Measurements from ENCODE around the gene EHMT2.
A peak's percentile ranks its signal among the peaks of the same experiment; 100 is the strongest.
"Not testable (repeated sequence)": the region's sequence is repeated elsewhere in the genome, so short reads cannot be mapped to it uniquely, and the experiment has no call there.

EHMT2 gene

DNA sequence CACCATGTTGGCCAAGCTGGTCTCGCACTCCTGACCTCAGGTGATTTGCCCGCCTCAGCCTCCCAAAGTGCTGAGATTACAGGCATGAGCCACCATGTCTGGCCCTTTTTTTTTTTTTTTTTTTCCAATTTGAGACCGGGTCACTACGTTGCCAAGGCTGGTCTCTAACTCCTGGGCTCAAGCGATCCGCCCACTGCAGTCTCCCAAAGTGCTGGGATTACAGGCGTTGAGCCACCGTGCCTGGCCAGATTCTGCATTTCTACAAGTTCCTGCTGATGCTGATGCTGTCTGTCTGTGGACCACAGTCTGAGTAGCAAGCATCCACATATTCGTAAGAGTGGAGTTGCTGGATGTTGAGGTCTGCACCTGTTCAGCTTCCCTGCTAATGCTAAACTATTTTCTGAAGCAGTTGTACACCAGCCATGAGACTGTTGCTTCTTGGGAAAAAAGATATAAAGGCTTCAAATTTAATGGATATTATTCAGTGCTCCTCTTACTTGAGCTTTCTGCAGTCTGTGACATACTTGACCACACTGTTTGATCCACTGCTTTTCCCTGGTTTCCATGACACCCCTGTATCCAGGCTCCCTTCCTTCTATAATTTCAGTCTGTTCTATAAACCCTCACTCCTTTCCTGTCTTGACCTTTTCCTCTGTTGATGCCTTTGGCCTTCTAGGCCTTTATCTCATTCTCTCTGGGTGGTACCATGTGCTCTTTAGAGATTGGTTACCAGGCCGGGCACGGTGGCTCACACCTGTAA, 14.5 kb upstream of the EHMT2 start:
- no peak for DNase-seq (ENCODE audit: extremely low read depth, low read depth)
- TF ChIP-seq, protein P1, sequence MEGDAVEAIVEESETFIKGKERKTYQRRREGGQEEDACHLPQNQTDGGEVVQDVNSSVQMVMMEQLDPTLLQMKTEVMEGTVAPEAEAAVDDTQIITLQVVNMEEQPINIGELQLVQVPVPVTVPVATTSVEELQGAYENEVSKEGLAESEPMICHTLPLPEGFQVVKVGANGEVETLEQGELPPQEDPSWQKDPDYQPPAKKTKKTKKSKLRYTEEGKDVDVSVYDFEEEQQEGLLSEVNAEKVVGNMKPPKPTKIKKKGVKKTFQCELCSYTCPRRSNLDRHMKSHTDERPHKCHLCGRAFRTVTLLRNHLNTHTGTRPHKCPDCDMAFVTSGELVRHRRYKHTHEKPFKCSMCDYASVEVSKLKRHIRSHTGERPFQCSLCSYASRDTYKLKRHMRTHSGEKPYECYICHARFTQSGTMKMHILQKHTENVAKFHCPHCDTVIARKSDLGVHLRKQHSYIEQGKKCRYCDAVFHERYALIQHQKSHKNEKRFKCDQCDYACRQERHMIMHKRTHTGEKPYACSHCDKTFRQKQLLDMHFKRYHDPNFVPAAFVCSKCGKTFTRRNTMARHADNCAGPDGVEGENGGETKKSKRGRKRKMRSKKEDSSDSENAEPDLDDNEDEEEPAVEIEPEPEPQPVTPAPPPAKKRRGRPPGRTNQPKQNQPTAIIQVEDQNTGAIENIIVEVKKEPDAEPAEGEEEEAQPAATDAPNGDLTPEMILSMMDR (IDR thresholded peaks at IDR 0.05; ENCODE audit: low read depth, low read length): no peak

DNA sequence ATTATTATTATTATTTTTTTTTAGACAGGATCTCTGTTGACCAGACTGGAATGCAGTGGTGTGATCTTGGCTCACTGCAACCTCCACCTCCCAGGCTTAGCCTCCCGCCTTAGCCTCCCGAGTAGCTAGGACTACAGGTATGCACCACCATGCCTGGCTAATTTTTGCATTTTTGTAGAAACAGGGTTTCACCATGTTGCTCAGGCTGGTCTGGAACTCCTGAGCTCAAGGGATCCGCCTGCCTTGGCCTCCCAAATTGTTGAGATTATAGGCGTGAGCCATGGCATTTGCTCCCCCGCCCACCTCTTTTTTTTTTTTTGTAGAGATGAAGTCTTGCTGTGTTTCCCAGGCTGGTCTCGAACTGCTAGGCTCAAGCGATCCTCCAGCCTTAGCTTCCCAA, 11.8 kb upstream of the EHMT2 start:
- DNase-seq (ENCODE audit: extremely low read depth, low read depth): not testable (repeated sequence)

DNA sequence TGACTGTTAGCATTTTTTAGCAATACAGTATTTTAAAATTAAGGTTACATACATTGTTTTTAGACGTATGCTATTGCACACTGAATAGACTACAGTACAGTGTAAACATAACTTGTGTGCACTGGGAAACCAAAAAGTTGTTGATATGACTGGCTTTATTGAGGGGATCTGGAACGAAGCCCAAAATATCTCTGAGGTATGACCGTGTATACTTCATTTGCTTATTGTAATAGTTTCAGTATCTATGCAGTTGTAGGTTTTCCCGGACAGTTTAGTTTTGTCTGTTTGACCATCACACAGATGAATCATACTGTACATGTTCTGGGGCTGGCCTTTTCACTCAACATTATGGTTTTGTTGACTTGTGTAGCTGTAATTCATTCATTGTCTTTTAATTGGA, 11.3 kb upstream of the EHMT2 start:
- no peak for DNase-seq (ENCODE audit: extremely low read depth, low read depth)
- TF ChIP-seq, protein P1 (IDR thresholded peaks at IDR 0.05; ENCODE audit: low read depth, low read length): no peak

DNA sequence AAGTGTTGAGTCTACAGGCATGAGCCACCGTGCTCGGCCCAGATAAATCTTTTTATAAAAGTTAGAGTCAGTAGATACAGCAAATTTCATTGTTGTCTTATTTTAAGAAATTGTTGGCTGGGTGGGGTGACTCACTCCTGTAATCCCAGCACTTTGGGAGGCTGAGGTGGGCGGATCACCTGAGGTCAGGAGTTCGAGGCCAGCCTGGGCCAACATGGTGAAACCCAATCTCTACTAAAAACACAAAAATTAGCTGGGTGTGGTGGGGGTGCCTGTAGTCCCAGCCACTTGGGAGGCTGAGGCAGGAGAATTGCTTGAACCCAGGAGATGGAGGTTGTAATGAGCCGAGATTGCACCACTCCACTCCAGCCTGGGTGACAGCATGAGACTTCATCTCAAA, 10.8 kb upstream of the EHMT2 start:
- DNase-seq (ENCODE audit: extremely low read depth, low read depth): not testable (repeated sequence)

DNA sequence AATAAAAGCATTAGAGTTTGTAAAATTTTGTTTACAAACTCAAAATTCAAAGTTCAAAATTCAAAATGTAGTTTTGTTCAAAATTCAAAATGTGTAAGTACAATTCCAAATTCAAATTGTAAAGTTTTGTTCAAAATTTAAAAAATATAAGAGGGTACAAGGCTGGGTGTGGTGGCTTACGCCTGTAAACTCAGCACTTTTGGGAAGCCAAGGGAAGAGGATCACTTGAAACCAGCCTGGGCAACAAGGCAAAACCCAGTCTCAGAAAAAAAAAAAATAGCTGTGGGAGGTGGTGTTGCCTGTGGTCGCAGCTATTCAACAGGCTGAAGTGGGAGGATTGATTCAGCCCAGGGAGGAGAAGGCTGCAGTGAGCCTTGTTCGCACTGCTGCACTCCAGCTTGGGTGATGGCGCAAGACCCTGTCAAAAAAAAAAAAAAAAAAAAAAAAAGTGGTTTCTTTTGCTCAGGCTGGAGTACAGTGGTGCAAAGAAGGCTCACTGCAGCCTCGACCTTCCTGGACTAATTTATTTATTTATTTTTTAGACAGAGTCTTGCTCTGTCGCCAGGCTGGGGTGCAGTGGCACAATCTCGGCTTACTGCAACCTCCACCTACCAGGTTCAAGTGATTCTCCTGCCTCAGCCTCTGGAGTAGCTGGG, 9.8 kb upstream of the EHMT2 start:
- peak; percentile 64 for DNase-seq (ENCODE audit: extremely low read depth, low read depth)

DNA sequence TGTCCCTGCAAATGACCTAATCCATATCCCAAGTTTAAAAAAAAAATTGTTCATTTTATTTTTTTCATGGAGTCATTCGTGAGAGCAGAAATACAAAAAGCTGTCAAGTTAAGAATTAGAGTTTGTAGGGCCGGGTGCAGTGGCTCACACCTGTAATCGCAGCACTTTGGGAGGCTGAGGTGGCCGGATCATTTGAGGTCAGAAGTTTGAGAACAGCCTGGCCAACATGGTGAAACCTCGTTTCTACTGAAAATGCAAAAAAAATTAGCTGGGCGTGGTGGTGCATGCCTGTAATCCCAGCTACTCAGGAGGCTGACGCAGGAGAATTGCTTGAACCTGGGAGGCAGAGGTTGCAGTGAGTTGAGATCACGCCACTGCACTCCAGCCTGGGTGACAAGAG, 9.2 kb upstream of the EHMT2 start:
- not testable (repeated sequence) for DNase-seq (ENCODE audit: extremely low read depth, low read depth)

More for the DNA sequence above, 9.8 kb upstream of the EHMT2 start:
- TF ChIP-seq, protein P1 (IDR thresholded peaks at IDR 0.05; ENCODE audit: low read depth, low read length): no peak

DNA sequence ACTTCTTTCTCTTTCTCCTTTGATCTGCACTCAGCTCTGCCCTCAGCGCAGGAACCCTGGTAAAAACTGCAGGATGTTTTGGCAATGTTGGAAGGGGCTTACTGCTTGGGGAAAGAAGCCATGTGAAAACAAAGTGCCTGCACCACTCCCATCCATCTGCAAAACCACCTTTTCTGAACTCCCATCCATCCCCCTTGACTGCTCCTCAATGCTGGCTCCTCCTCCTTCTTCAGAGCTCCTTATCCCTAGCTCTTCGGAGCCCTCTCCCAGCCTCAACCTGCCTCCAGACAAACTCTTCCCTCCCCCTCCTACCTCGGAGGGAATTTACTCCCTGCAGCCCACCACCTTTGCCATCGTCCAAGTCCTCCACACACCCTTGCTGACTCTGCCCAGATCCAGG, 8.6 kb upstream of the EHMT2 start:
- DNase-seq (ENCODE audit: extremely low read depth, low read depth): no peak
- TF ChIP-seq, protein P1 (IDR thresholded peaks at IDR 0.05; ENCODE audit: low read depth, low read length): no peak

DNA sequence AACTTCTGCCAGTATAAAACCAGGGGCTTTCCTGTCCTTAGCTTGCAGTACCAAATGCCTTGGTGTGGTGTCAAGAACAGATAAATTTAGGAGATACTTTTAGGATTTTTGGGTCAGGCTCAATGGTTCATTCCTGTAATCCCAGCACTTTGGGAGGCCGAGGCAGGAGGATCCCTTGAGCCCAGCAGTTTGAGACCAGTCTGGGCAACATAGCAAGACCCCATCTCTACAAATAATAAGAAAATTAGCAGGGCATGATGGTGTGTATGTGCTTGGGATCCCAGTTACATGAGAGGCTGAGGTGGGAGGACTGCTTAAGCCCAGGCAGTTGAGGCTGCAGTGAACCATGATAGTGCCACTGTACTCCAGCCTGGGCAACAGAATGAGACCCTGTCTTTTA, 7.5 kb upstream of the EHMT2 start:
- TF ChIP-seq, protein P1 (IDR thresholded peaks at IDR 0.05; ENCODE audit: low read depth, low read length): no peak
- DNase-seq (ENCODE audit: extremely low read depth, low read depth): no peak

DNA sequence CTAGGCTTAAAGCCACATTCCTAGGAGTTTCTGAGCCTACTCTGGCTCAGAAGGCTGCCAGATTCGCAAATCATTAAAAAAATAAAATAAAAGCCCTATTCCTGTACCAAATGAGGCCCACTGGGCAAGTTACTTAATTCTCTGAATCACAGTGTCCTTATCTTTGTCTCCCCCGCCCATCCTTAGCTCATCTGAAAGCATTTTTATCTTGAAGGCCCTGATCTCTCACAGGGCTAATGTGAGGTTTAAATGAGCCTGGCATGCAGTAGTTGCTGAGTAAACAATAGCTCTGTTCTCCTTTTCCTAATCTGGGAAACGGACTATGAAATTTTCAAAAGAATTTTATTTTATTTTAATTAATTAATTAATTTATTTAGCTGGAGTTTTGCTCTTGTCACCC, 6.5 kb upstream of the EHMT2 start:
- DNase-seq (ENCODE audit: extremely low read depth, low read depth): no peak
- TF ChIP-seq, protein P1 (IDR thresholded peaks at IDR 0.05; ENCODE audit: low read depth, low read length): no peak
